ENCODE data around the gene ZNHIT1.
"Not testable (repeated sequence)": the region's sequence is repeated elsewhere in the genome, so short reads cannot be mapped to it uniquely, and the experiment has no call there.

Gene ZNHIT1

GRCh38 chr7:101241443-101242349 is 23.7 kb downstream of the ZNHIT1 start:
- DNase-seq: no peak
- ATAC-seq: no peak

GRCh38 chr7:101243646-101244374 is 25.8 kb downstream of the ZNHIT1 start:
- ATAC-seq (no peak), DNase-seq (no peak)

- ATAC-seq: peak; percentile 97
- peak; percentile 96 for DNase-seq
Measured at GRCh38 chr7:101244375-101245146, 26.6 kb downstream of the ZNHIT1 start, which contains the start of gene FIS1. Gene FIS1 (minus strand): TSS chr7:101245081. CDS start chr7:101245004, 77 bp downstream.

- ATAC-seq: no peak
- DNase-seq: no peak
Measured at GRCh38 chr7:101245147-101245668, 27.2 kb downstream of the ZNHIT1 start.

GRCh38 chr7:101248276-101248675 is 30.3 kb downstream of the ZNHIT1 start:
- no peak for DNase-seq
- no peak for ATAC-seq

- ATAC-seq: no peak
- DNase-seq: no peak
Measured at GRCh38 chr7:101250324-101250723, 32.4 kb downstream of the ZNHIT1 start.

GRCh38 chr7:101251871-101252659 is 34.1 kb downstream of the ZNHIT1 start:
- ATAC-seq: peak; percentile 100
- peak; percentile 99 for DNase-seq

- ATAC-seq: not testable (repeated sequence)
Measured at GRCh38 chr7:101253199-101253598, 35.2 kb downstream of the ZNHIT1 start.

GRCh38 chr7:101255796-101256195 is 37.8 kb downstream of the ZNHIT1 start:
- no peak for DNase-seq
- no peak for ATAC-seq

More at GRCh38 chr7:101253199-101253598, 35.2 kb downstream of the ZNHIT1 start:
- DNase-seq: not testable (repeated sequence)

GRCh38 chr7:101258243-101258731 is 40.3 kb downstream of the ZNHIT1 start:
- ATAC-seq (no peak), DNase-seq (no peak)

GRCh38 chr7:101264102-101264706 is 46.2 kb downstream of the ZNHIT1 start:
- not testable (repeated sequence) for DNase-seq, ATAC-seq

- DNase-seq: no peak
- peak; percentile 36 for ATAC-seq
Measured at GRCh38 chr7:101265622-101266516, 47.9 kb downstream of the ZNHIT1 start.

- no peak for ATAC-seq
- no peak for DNase-seq
Measured at GRCh38 chr7:101269664-101270063, 51.7 kb downstream of the ZNHIT1 start.

- DNase-seq (no peak), ATAC-seq (no peak)
Measured at GRCh38 chr7:101271021-101271420, 53.1 kb downstream of the ZNHIT1 start.

- ATAC-seq: no peak
Measured at GRCh38 chr7:101273206-101273605, 55.2 kb downstream of the ZNHIT1 start.

More at GRCh38 chr7:101273206-101273605, 55.2 kb downstream of the ZNHIT1 start:
- no peak for DNase-seq
